IMR-90 (cell line): ENCODE results near the gene PPOX. TPM values are rescaled to one million over a fixed set of nuclear protein-coding genes. Genes with fewer than 3 reads are reported as not detected.

Experiments used
- ATAC-seq: fragments of 200-7000 bp; cut with Tn5 transposase; 2 replicates; pipeline ENCODE4 v1.9.1; 2020; ENCODE audit warnings: low read depth, mild to moderate bottlenecking, moderate library complexity
- BruUV-seq: library from RNA; stranded (reverse); fragments of 400-500 nt; replicated peaks from 2 replicates; lab custom pipeline; 2021; lab: Mats Ljungman, UMichigan
- CTCF ChIA-PET: fragments of 300-600 bp; formaldehyde crosslinking; extraction: SDS; loops from one replicate; lab custom pipeline; 2021; ENCODE audit warnings: antibody characterized with exemption; lab: Yijun Ruan, JAX
- POLR2A ChIA-PET: fragments of 300-600 bp; sonication (Branson Sonifier 250); formaldehyde crosslinking; loops from one replicate; lab custom pipeline; 2022; ENCODE audit warnings: antibody characterized with exemption; ENCODE audit not compliant: unreplicated experiment; lab: Charles Lee
- DNase-seq: peaks from one replicate; pipeline ENCODE4 v3.0.0; 2013
- H2AFZ ChIP-seq: replicated peaks from 2 replicates; pipeline ENCODE3; 2013; ENCODE audit warnings: low read length, mild to moderate bottlenecking; ENCODE audit not compliant: poor library complexity
- H2AK5ac ChIP-seq: 2 replicates; pipeline ENCODE4 v1.6.1; 2013; ENCODE audit warnings: low read depth, low read length, inconsistent platforms
- H2AK9ac ChIP-seq: replicated peaks from 2 replicates; pipeline ENCODE3; 2013; ENCODE audit warnings: mild to moderate bottlenecking, low read depth, low read length, moderate library complexity; ENCODE audit not compliant: poor library complexity
- H2BK120ac ChIP-seq: 2 replicates; pipeline ENCODE4 v1.6.1; 2013; ENCODE audit warnings: low read depth, low read length, inconsistent platforms
- H2BK15ac ChIP-seq: 3 replicates; pipeline ENCODE4 v1.6.1; 2013; ENCODE audit warnings: low read depth, low read length, inconsistent platforms
- H2BK20ac ChIP-seq: 2 replicates; pipeline ENCODE4 v1.6.1; 2013; ENCODE audit warnings: low read depth, mild to moderate bottlenecking, inconsistent platforms, low read length, moderate library complexity
- H2BK5ac ChIP-seq: 2 replicates; pipeline ENCODE4 v1.6.1; 2013; ENCODE audit warnings: mild to moderate bottlenecking, low read depth, low read length, inconsistent platforms; ENCODE audit not compliant: poor library complexity, severe bottlenecking
- H3K14ac ChIP-seq: replicated peaks from 2 replicates; pipeline ENCODE4 v1.6.1; 2013; ENCODE audit warnings: low read depth, low read length, inconsistent platforms
- H3K18ac ChIP-seq: 2 replicates; pipeline ENCODE4 v1.6.1; 2013; ENCODE audit warnings: low read depth, low read length, control low read depth
- H3K23ac ChIP-seq: 2 replicates; pipeline ENCODE4 v1.6.1; 2013; ENCODE audit warnings: low read depth, low read length, inconsistent platforms
- H3K27ac ChIP-seq: 2 replicates; pipeline ENCODE4 v1.5.1; 2013; ENCODE audit warnings: mild to moderate bottlenecking, control low read depth, low read length; ENCODE audit not compliant: insufficient read depth
- H3K27me3 ChIP-seq: 2 replicates; pipeline ENCODE4 v1.6.1; 2013; ENCODE audit warnings: low read length; ENCODE audit not compliant: control insufficient read depth, insufficient read depth
- H3K36me3 ChIP-seq: 2 replicates; pipeline ENCODE4 v1.6.1; 2013; ENCODE audit warnings: low read length, mixed read lengths; ENCODE audit not compliant: control insufficient read depth, insufficient read depth
- H3K4ac ChIP-seq: 2 replicates; pipeline ENCODE4 v1.6.1; 2013; ENCODE audit warnings: low read depth, low read length, inconsistent platforms
- H3K4me1 ChIP-seq: 2 replicates; pipeline ENCODE4 v1.6.1; 2013; ENCODE audit warnings: low read length, mixed read lengths; ENCODE audit not compliant: control insufficient read depth, insufficient read depth
- H3K4me2 ChIP-seq: 2 replicates; pipeline ENCODE4 v1.6.1; 2013; ENCODE audit warnings: low read depth, mild to moderate bottlenecking, control low read depth, low read length, moderate library complexity
- H3K4me3 ChIP-seq: 2 replicates; pipeline ENCODE4 v1.5.1; 2013; ENCODE audit warnings: low read depth, mild to moderate bottlenecking, control low read depth, low read length, moderate library complexity; ENCODE audit not compliant: insufficient read depth
- H3K56ac ChIP-seq: 2 replicates; pipeline ENCODE4 v1.6.1; 2013; ENCODE audit warnings: low read length, inconsistent platforms; ENCODE audit not compliant: insufficient read depth; ENCODE audit errors: extremely low read depth
- H3K79me1 ChIP-seq, 2 experiments: 2 replicates each; pipeline ENCODE4 v1.6.1; 2013; ENCODE audit warnings: low read length in 2 of 2, inconsistent platforms in 1 of 2, low read depth in 1 of 2
- H3K9ac ChIP-seq: 2 replicates; pipeline ENCODE4 v1.6.1; 2013; ENCODE audit warnings: low read depth, low read length, control low read depth
- H3K9me1 ChIP-seq: 2 replicates; pipeline ENCODE4 v1.6.1; 2013; ENCODE audit warnings: low read length, inconsistent platforms; ENCODE audit not compliant: insufficient read depth
- H3K9me3 ChIP-seq: 2 replicates; pipeline ENCODE4 v1.6.1; 2013; ENCODE audit warnings: low read length; ENCODE audit not compliant: control insufficient read depth, insufficient read depth
- H4K20me1 ChIP-seq: 2 replicates; pipeline ENCODE4 v1.6.1; 2013; ENCODE audit warnings: low read length, inconsistent platforms; ENCODE audit not compliant: insufficient read depth
- H4K5ac ChIP-seq: 2 replicates; pipeline ENCODE4 v1.6.1; 2013; ENCODE audit warnings: mild to moderate bottlenecking, low read depth, low read length, control low read depth
- H4K8ac ChIP-seq, 2 experiments: 2 replicates each; pipeline ENCODE4 v1.6.1; 2013; ENCODE audit warnings: low read depth in 2 of 2, low read length in 2 of 2, control low read depth in 1 of 2, inconsistent platforms in 1 of 2
- H4K91ac ChIP-seq: 2 replicates; pipeline ENCODE4 v1.6.1; 2013; ENCODE audit warnings: low read depth, low read length, inconsistent platforms; ENCODE audit not compliant: insufficient read depth
- BHLHE40 ChIP-seq: fragments of 150-350 bp; IDR thresholded peaks from 2 replicates; pipeline ENCODE4 v1.6.1; 2016; ENCODE audit warnings: mild to moderate bottlenecking, low read depth, low read length
- CEBPB ChIP-seq: IDR thresholded peaks from 2 replicates; pipeline ENCODE4 v1.6.1; 2012; ENCODE audit warnings: low read depth, low read length, improper control_type of control experiment
- MAFK ChIP-seq: IDR thresholded peaks from 2 replicates; pipeline ENCODE4 v1.6.1; 2012; ENCODE audit warnings: low read depth, low read length, improper control_type of control experiment
- MAZ ChIP-seq: IDR thresholded peaks from 2 replicates; pipeline ENCODE4 v1.6.1; 2012; ENCODE audit warnings: low read depth, mild to moderate bottlenecking, low read length, improper control_type of control experiment, moderate library complexity, borderline replicate concordance
- MXI1 ChIP-seq: IDR thresholded peaks from 2 replicates; pipeline ENCODE4 v1.6.1; 2012; ENCODE audit warnings: low read depth, mild to moderate bottlenecking, low read length, moderate library complexity, borderline replicate concordance
- POLR2A ChIP-seq: IDR thresholded peaks from 2 replicates; pipeline ENCODE4 v1.6.1; 2012; ENCODE audit warnings: mild to moderate bottlenecking, low read depth, low read length
- SMC3 ChIP-seq: fragments of 150-350 bp; IDR thresholded peaks from 2 replicates; pipeline ENCODE4 v1.6.1; 2016; ENCODE audit warnings: low read depth, mild to moderate bottlenecking, antibody characterized with exemption, low read length, moderate library complexity
- WGBS, 2 experiments: methylation state at CpG; one replicate each; pipeline versions ENCODE4 v1.1.5 to v1.1.7; 2013; ENCODE audit warnings: missing lambda C conversion rate in 2 of 2; ENCODE audit not compliant: insufficient read length in 1 of 2; ENCODE audit errors: extremely low coverage in 2 of 2; 5-methylcytosine and 5-hydroxymethylcytosine counted together
- dilution Hi-C: fragments of 300-500 bp; cut with HindIII; formaldehyde crosslinking; loops from one replicate; pipeline ENCODE4 v1.14.3; 2018; ENCODE audit warnings: low sequenced_read_pairs; ENCODE audit not compliant: unreplicated experiment
- in situ Hi-C: fragments of 300-500 bp; cut with MboI; formaldehyde crosslinking; loops from 3 replicates; pipeline ENCODE4 v1.14.3; 2019; ENCODE audit warnings: low sequenced_read_pairs, inconsistent platforms, mixed read lengths
- intact Hi-C: fragments of 100-400 bp; cut with micrococcal nuclease; formaldehyde crosslinking; loops from 2 replicates; pipeline ENCODE4 v1.10.0; 2022
- polyA plus RNA-seq, 3 experiments: library from polyadenylated mRNA; depleted of rRNA; stranded (reverse); fragments of >200 nt; gene quantifications; 2 replicates each; pipeline ENCODE4 v1.2.3, GENCODE V29; 2012; ENCODE audit warnings: low replicate concordance in 1 of 3
- total RNA-seq: library from RNA; depleted of rRNA; stranded (reverse); fragments of >200 nt; gene quantifications from 2 replicates; pipeline ENCODE4 v1.2.3, GENCODE V29; 2012
- TF ChIP-seq, protein P1 (sequence below): conservative IDR thresholded peaks from 2 replicates; pipeline ENCODE4 v1.5.1; 2012; ENCODE audit warnings: mild to moderate bottlenecking, low read depth, low read length, improper control_type of control experiment

The PPOX gene
- total and polyA plus RNA-seq, 2 of the 4 experiments (the other 2 are of a cell fraction): 6.1 to 14.3 TPM

- Histone ChIP-seq H3K9me1 (peaks cover 9% of the 10 kb centered on the region), H3K36me3 (peaks cover 36% of the 10 kb centered on the region), H3K9me3 (no peaks in the 10 kb centered on the region), H4K20me1 (no peaks in the 10 kb centered on the region), H3K4me2 (no peak overlapping the region; the same call in 1 of the 2 replicates), H3K4me3 (no peak overlapping the region), H2BK15ac (no peak overlapping the region), H3K23ac (no peak overlapping the region), H2BK20ac (no peak overlapping the region), H3K14ac (no peak overlapping the region), H3K27me3 (no peaks in the 10 kb centered on the region), H2AK5ac (no peak overlapping the region), H3K79me1 (peaks cover 12 to 32% of the 10 kb centered on the region in 2 experiments), H4K91ac (no peak overlapping the region), H3K4ac (no peak overlapping the region), H4K8ac (no peak overlapping the region), H2BK120ac (no peak overlapping the region), H2BK5ac (no peak overlapping the region), H3K27ac (no peak overlapping the region), H3K9ac (no peak overlapping the region), H2AFZ (no peak overlapping the region), H3K56ac (no peak overlapping the region), H4K5ac (no peak overlapping the region), H3K18ac (no peak overlapping the region), H3K4me1 (peaks cover 7% of the 10 kb centered on the region), H2AK9ac (peak overlapping the region; percentile 97)
- 94% methylated on average over 16 of the region's 22 CpGs; no CpG with 5 or more reads in 1 of the 2 experiments for WGBS, 2 experiments
- no peak for ATAC-seq
- dilution Hi-C loops (no loop called here), intact Hi-C loops (no loop called here), in situ Hi-C loops (no loop called here)
- ChIA-PET CTCF (interaction anchor here (0.6 kb wide), 1 partner anchor 76 kb away, joined by 3 read pairs; no protein-coding TSS in a partner anchor), POLR2A (interaction anchor here (0.6 kb wide), 1 partner anchor 681 kb away, joined by 10 read pairs; no protein-coding TSS in a partner anchor)
- DNase-seq: no peak
- TF ChIP-seq BHLHE40: no peak
- TF ChIP-seq POLR2A: no peak
- no peak for TF ChIP-seq MXI1
- TF ChIP-seq MAZ: no peak
- no peak for TF ChIP-seq CEBPB
- no peak for TF ChIP-seq SMC3
- TF ChIP-seq MAFK: no peak
- TF ChIP-seq, protein P1, sequence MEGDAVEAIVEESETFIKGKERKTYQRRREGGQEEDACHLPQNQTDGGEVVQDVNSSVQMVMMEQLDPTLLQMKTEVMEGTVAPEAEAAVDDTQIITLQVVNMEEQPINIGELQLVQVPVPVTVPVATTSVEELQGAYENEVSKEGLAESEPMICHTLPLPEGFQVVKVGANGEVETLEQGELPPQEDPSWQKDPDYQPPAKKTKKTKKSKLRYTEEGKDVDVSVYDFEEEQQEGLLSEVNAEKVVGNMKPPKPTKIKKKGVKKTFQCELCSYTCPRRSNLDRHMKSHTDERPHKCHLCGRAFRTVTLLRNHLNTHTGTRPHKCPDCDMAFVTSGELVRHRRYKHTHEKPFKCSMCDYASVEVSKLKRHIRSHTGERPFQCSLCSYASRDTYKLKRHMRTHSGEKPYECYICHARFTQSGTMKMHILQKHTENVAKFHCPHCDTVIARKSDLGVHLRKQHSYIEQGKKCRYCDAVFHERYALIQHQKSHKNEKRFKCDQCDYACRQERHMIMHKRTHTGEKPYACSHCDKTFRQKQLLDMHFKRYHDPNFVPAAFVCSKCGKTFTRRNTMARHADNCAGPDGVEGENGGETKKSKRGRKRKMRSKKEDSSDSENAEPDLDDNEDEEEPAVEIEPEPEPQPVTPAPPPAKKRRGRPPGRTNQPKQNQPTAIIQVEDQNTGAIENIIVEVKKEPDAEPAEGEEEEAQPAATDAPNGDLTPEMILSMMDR: no peak
- BruUV-seq: no TSS peak
Measured at GRCh38 chr1:161160671-161161145, 5.5 kb upstream of the PPOX start.
